ENCODE data around the gene PCID2. TPM values are rescaled to one million over a fixed set of nuclear protein-coding genes. Genes with fewer than 3 reads are reported as not detected.

The PCID2 gene
- total and polyA plus RNA-seq, 2 experiments from 2014 or later, result 79.6 to 107 TPM

DNA sequence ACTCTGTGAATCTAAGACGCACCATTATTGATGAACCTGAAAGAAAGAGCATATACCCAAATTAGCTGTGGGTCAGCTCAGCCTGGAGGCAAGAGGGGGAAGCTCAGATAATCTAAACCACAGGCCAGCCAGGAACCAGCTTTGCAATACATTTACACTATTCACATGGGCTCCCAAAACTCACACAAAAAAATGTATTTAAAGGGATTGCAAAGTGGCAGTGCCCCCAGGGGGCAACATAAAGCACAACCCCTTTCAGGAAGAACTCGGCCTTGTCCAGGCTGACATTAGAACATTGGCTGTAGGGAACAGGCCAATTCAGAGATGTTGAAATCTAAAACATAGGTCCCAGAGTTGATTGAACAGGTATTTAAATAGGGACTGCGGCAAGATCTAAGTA, 53.3 kb downstream of the PCID2 start:
- no peak overlapping the region for H3K4me3 ChIP-seq
- Mint-ChIP-seq H3K36me3 (ENCODE audit: low read depth) (no peaks in the 10 kb centered on the region; the same call in 2 of the 3 replicates), H3K4me1 (peaks cover 39% of the 10 kb centered on the region), H3K9me3 (peaks cover 3% of the 10 kb centered on the region; the same call in 1 of the 3 replicates), H3K4me3 (peak overlapping the region; percentile 53; the same call in 1 of the 3 replicates), H3K27ac (peak overlapping the region; percentile 55; the same call in 1 of the 2 replicates), H3K27me3 (ENCODE audit: insufficient read depth, low read depth, poor library complexity) (peaks cover 29% of the 10 kb centered on the region)
- peaks cover 22% of the 10 kb centered on the region for H3K27me3 ChIP-seq (ENCODE audit: insufficient read depth)
- H3K36me3 ChIP-seq (ENCODE audit: insufficient read depth), result no peaks in the 10 kb centered on the region
- peaks cover 16% of the 10 kb centered on the region; the same call in 1 of the 2 replicates for H3K4me1 ChIP-seq (ENCODE audit: insufficient read depth)
- ATAC-seq, result no peak
- peak overlapping the region; percentile 76; the same call in 1 of the 2 replicates for H3K4me2 ChIP-seq
- no peak overlapping the region for H3K27ac ChIP-seq (ENCODE audit: low read depth)
- H3K9me2 ChIP-seq (ENCODE audit: insufficient read depth), result no peaks in the 10 kb centered on the region
- H2AFZ ChIP-seq, result peak overlapping the region; percentile 88; the same call in 1 of the 2 replicates
- DNase-seq (ENCODE audit: low spot score), result no peak
- H3F3A ChIP-seq (replicated peaks; ENCODE audit: low read depth), result peaks cover 17% of the 10 kb centered on the region
- H3K79me2 ChIP-seq (replicated peaks; ENCODE audit: insufficient read depth), result no peaks in the 10 kb centered on the region
- no peak for TF ChIP-seq JUNB (IDR thresholded peaks at IDR 0.05; ENCODE audit: unreplicated experiment)
- TF ChIP-seq, protein P1, sequence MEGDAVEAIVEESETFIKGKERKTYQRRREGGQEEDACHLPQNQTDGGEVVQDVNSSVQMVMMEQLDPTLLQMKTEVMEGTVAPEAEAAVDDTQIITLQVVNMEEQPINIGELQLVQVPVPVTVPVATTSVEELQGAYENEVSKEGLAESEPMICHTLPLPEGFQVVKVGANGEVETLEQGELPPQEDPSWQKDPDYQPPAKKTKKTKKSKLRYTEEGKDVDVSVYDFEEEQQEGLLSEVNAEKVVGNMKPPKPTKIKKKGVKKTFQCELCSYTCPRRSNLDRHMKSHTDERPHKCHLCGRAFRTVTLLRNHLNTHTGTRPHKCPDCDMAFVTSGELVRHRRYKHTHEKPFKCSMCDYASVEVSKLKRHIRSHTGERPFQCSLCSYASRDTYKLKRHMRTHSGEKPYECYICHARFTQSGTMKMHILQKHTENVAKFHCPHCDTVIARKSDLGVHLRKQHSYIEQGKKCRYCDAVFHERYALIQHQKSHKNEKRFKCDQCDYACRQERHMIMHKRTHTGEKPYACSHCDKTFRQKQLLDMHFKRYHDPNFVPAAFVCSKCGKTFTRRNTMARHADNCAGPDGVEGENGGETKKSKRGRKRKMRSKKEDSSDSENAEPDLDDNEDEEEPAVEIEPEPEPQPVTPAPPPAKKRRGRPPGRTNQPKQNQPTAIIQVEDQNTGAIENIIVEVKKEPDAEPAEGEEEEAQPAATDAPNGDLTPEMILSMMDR (conservative IDR thresholded peaks at IDR 0.05; ENCODE audit: low read depth in 2 of 2), result peak in 1 of 2 experiments; percentile 17; a peak in 2 of 4 replicates
- TF ChIP-seq, protein P2, sequence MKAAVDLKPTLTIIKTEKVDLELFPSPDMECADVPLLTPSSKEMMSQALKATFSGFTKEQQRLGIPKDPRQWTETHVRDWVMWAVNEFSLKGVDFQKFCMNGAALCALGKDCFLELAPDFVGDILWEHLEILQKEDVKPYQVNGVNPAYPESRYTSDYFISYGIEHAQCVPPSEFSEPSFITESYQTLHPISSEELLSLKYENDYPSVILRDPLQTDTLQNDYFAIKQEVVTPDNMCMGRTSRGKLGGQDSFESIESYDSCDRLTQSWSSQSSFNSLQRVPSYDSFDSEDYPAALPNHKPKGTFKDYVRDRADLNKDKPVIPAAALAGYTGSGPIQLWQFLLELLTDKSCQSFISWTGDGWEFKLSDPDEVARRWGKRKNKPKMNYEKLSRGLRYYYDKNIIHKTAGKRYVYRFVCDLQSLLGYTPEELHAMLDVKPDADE (IDR thresholded peaks at IDR 0.05), result no peak
- no peak for TF ChIP-seq REST (IDR thresholded peaks at IDR 0.05; ENCODE audit: unreplicated experiment)
- TF ChIP-seq EZH2 (IDR thresholded peaks at IDR 0.05; ENCODE audit: low read depth, unreplicated experiment), result no peak
- TF ChIP-seq ZNF331 (CRISPR knock-in tag; IDR thresholded peaks at IDR 0.05; ENCODE audit: low read depth), result no peak
- no peaks in the 10 kb centered on the region for H4K20me1 ChIP-seq (replicated peaks; ENCODE audit: insufficient read depth)
